K562 (cell line): ENCODE data around the gene FOSL2. TPM values are rescaled to one million over a fixed set of nuclear protein-coding genes. Genes with fewer than 3 reads are reported as not detected.

ENCODE experiments used
- BHLHE40 ChIP-seq: IDR thresholded peaks from 2 replicates; pipeline ENCODE4 v1.6.1; 2011; ENCODE audit warnings: low read length, improper control_type of control experiment
- FOXA3 ChIP-seq, 2 experiments: fragments of 450-650 bp in 1 of 2; sonication (generic) in 1 of 2; formaldehyde crosslinking; IDR thresholded peaks in 1 of 2; conservative IDR thresholded peaks in 1 of 2; 2 replicates each; pipeline versions ENCODE4 v1.4.0 to v1.8.0; 2020 to 2022; ENCODE audit warnings: mild to moderate bottlenecking in 2 of 2, missing genetic modification reagents in 1 of 2
- GABPB1 ChIP-seq: sonication (generic); formaldehyde crosslinking; IDR thresholded peaks from 2 replicates; pipeline ENCODE4 v1.8.0; 2022; ENCODE audit warnings: mild to moderate bottlenecking, missing genetic modification reagents
- HMGN3 ChIP-seq: IDR thresholded peaks from 2 replicates; pipeline ENCODE4 v1.6.1; 2011; ENCODE audit warnings: borderline replicate concordance, low read depth, mild to moderate bottlenecking, mixed read lengths, low read length; ENCODE audit not compliant: insufficient read length; ENCODE audit errors: extremely low read depth
- MLX ChIP-seq, 2 experiments: fragments of 450-650 bp in 1 of 2; sonication (generic) in 1 of 2; formaldehyde crosslinking; conservative IDR thresholded peaks; 2 replicates each; pipeline versions ENCODE4 v1.4.0 to v1.8.1; 2020 to 2022; ENCODE audit warnings: mild to moderate bottlenecking in 1 of 2, missing genetic modification reagents in 1 of 2
- NR2C2 ChIP-seq, 2 experiments: fragments of 200-800 bp in 1 of 2; sonication (Bioruptor generic) in 1 of 2; sonication (generic) in 1 of 2; formaldehyde crosslinking in 1 of 2; IDR thresholded peaks; 2 replicates each; pipeline versions ENCODE4 v1.6.1 to v1.8.0; 2016 to 2022; ENCODE audit warnings: mild to moderate bottlenecking in 1 of 2, missing compliant biosample characterization in 1 of 2, missing genetic modification characterization in 1 of 2, missing genetic modification reagents in 1 of 2
- NR4A1 ChIP-seq, 2 experiments: fragments of 250-450 bp in 1 of 2; fragments of 450-650 bp in 1 of 2; sonication (Bioruptor Pico) in 1 of 2; IDR thresholded peaks; 2 replicates each; pipeline versions ENCODE4 v1.4.0 to v1.6.1; 2016 to 2020; ENCODE audit warnings: mild to moderate bottlenecking in 2 of 2, missing compliant biosample characterization in 1 of 2, missing genetic modification characterization in 1 of 2, moderate library complexity in 1 of 2
- SREBF2 ChIP-seq: sonication (generic); formaldehyde crosslinking; IDR thresholded peaks from 2 replicates; pipeline ENCODE4 v1.4.0; 2020; ENCODE audit warnings: mild to moderate bottlenecking, missing genetic modification reagents
- TEAD1 ChIP-seq, 2 experiments: fragments of 450-650 bp in 1 of 2; sonication (generic) in 1 of 2; formaldehyde crosslinking; IDR thresholded peaks; 2 replicates each; pipeline versions ENCODE4 v1.4.0 to v1.8.0; 2020 to 2022; ENCODE audit warnings: mild to moderate bottlenecking in 2 of 2, missing genetic modification reagents in 1 of 2
- USF1 ChIP-seq: sonication (generic); formaldehyde crosslinking; IDR thresholded peaks from 2 replicates; pipeline ENCODE4 v1.9.0; 2022; ENCODE audit warnings: mild to moderate bottlenecking, missing genetic modification reagents
- polyA plus RNA-seq, 8 experiments: library from polyadenylated mRNA; depleted of rRNA in 4 of 8; stranded (reverse) in 5 of 8; unstranded in 3 of 8; fragments of >200 nt; fragmentation: Nextera tagmentation in 2 of 8; fragmentation: Illumina TruSeq in 1 of 8; extraction: Ambion mirVana in 2 of 8; extraction: Trizol in 1 of 8; gene quantifications; 2 replicates each; pipeline versions ENCODE4 v1.2.1 to v1.2.3, GENCODE V29; 2011 to 2014; ENCODE audit warnings: inconsistent platforms in 1 of 8, missing spikeins in 1 of 8
- total RNA-seq, 7 experiments: library from RNA; depleted of rRNA in 6 of 7; stranded (reverse); fragments of >200 nt in 6 of 7; fragmentation: Illumina TruSeq in 2 of 7; extraction: Trizol in 2 of 7; gene quantifications; 2 replicates each; pipeline versions ENCODE4 v1.2.1 to v1.2.3, GENCODE V29; 2011 to 2021; ENCODE audit warnings: low replicate concordance in 1 of 7

FOSL2 gene
- total and polyA plus RNA-seq, 9 of the 15 experiments (the other 6 are each of a cell fraction or from before 2014, with no cell fraction given) = 0.04 to 2.9 (median 0.80) TPM

- TF ChIP-seq HMGN3 (peak; percentile 12), BHLHE40 (peak; percentile 45; the same call in 1 of the 2 replicates), SREBF2 (CRISPR knock-in tag) (no peak), FOXA3 (CRISPR knock-in tag; conservative IDR thresholded peaks at IDR 0.05 in 1 of 2, IDR thresholded peaks at IDR 0.05 in 1 of 2) (no peak), NR2C2 (CRISPR knock-in tag; IDR thresholded peaks at IDR 0.05) (no peak), NR2C2 (tag; IDR thresholded peaks at IDR 0.05) (peak; percentile 59), MLX (CRISPR knock-in tag; conservative IDR thresholded peaks at IDR 0.05) (no peak), USF1 (CRISPR knock-in tag) (peak; percentile 39; the same call in 1 of the 2 replicates), GABPB1 (CRISPR knock-in tag) (no peak), NR4A1 (CRISPR knock-in tag; IDR thresholded peaks at IDR 0.05) (no peak), NR4A1 (tag; IDR thresholded peaks at IDR 0.05) (0 out of 2 replicates have a peak, but pooled peaks have one; percentile 21), TEAD1 (CRISPR knock-in tag; IDR thresholded peaks at IDR 0.05) (0 out of 4 replicates have a peak, but pooled peaks of 1 of the 2 experiments have one; percentile 14)
Observed at GRCh38 chr2:28356095-28356911, 36.4 kb upstream of the FOSL2 start (continued).
